Measurements from ENCODE around the gene KIRREL2.

Gene KIRREL2

GRCh38 chr19:35905178-35905727, 48.5 kb downstream of the KIRREL2 start (continued):
- TF ChIP-seq TSHZ1 (tag by site-specific recombination; IDR thresholded peaks at IDR 0.05; ENCODE audit: borderline replicate concordance) (no peak), HOXC10 (CRISPR knock-in tag; IDR thresholded peaks at IDR 0.05) (no peak), ZNF768 (tag by site-specific recombination; IDR thresholded peaks at IDR 0.05) (no peak), ZNF391 (tag by site-specific recombination; IDR thresholded peaks at IDR 0.05; ENCODE audit: borderline replicate concordance, low read depth) (0 out of 2 replicates have a peak, but pooled peaks have one; percentile 45), SCRT2 (tag by site-specific recombination; IDR thresholded peaks at IDR 0.05) (no peak), WT1 (tag by site-specific recombination; IDR thresholded peaks at IDR 0.05) (no peak), ZNF518A (tag by site-specific recombination; conservative IDR thresholded peaks at IDR 0.05; ENCODE audit: low read depth) (no peak), ZNF146 (tag by site-specific recombination; IDR thresholded peaks at IDR 0.05) (no peak), ZFP37 (tag by site-specific recombination; IDR thresholded peaks at IDR 0.05) (no peak), ZXDB (tag by site-specific recombination; IDR thresholded peaks at IDR 0.05) (0 out of 2 replicates have a peak, but pooled peaks have one; percentile 18), YY1 (tag by site-specific recombination; IDR thresholded peaks at IDR 0.05) (no peak), OSR2 (tag by site-specific recombination; IDR thresholded peaks at IDR 0.05) (no peak), EGR2 (tag by site-specific recombination; IDR thresholded peaks at IDR 0.05; ENCODE audit: low read depth) (no peak), ZNF354C (tag by site-specific recombination; IDR thresholded peaks at IDR 0.05; ENCODE audit: borderline replicate concordance, low read depth) (no peak), GLIS2 (tag by site-specific recombination; IDR thresholded peaks at IDR 0.05) (peak; percentile 35; the same call in 1 of the 2 replicates), ZNF292 (tag by site-specific recombination; IDR thresholded peaks at IDR 0.05; ENCODE audit: borderline replicate concordance, low read depth) (no peak)
- TF ChIP-seq, protein P1, sequence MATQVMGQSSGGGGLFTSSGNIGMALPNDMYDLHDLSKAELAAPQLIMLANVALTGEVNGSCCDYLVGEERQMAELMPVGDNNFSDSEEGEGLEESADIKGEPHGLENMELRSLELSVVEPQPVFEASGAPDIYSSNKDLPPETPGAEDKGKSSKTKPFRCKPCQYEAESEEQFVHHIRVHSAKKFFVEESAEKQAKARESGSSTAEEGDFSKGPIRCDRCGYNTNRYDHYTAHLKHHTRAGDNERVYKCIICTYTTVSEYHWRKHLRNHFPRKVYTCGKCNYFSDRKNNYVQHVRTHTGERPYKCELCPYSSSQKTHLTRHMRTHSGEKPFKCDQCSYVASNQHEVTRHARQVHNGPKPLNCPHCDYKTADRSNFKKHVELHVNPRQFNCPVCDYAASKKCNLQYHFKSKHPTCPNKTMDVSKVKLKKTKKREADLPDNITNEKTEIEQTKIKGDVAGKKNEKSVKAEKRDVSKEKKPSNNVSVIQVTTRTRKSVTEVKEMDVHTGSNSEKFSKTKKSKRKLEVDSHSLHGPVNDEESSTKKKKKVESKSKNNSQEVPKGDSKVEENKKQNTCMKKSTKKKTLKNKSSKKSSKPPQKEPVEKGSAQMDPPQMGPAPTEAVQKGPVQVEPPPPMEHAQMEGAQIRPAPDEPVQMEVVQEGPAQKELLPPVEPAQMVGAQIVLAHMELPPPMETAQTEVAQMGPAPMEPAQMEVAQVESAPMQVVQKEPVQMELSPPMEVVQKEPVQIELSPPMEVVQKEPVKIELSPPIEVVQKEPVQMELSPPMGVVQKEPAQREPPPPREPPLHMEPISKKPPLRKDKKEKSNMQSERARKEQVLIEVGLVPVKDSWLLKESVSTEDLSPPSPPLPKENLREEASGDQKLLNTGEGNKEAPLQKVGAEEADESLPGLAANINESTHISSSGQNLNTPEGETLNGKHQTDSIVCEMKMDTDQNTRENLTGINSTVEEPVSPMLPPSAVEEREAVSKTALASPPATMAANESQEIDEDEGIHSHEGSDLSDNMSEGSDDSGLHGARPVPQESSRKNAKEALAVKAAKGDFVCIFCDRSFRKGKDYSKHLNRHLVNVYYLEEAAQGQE (tag by site-specific recombination; IDR thresholded peaks at IDR 0.05), result no peak

Measured in HEK293 (cell line).